NCI-H82 treated with DMSO at 0.1 percent for 48 hours (cell line): ENCODE data around the gene ZAP70.
A peak's percentile ranks its signal among the peaks of the same experiment; 100 is the strongest.

Experiments
- DNase-seq: peaks from one replicate; lab custom pipeline; 2025; ENCODE audit not compliant: unreplicated experiment; lab: John Stamatoyannopoulos, UW

ZAP70 gene

GRCh38 chr2:97715951-97716694, 2.7 kb downstream of the ZAP70 start:
- DNase-seq = no peak

GRCh38 chr2:97716695-97717612, 3.6 kb downstream of the ZAP70 start:
- DNase-seq = no peak

- DNase-seq = no peak
These were observed 4.2 kb downstream of the ZAP70 start for GRCh38 chr2:97717613-97717995.

GRCh38 chr2:97718051-97718882, 4.9 kb downstream of the ZAP70 start:
- DNase-seq = no peak

- DNase-seq = no peak
These were observed 5.6 kb downstream of the ZAP70 start for GRCh38 chr2:97718942-97719341.

GRCh38 chr2:97719362-97720155, 6.2 kb downstream of the ZAP70 start:
- no peak for DNase-seq

- no peak for DNase-seq
These were observed 7.4 kb downstream of the ZAP70 start for GRCh38 chr2:97720746-97721145.

- DNase-seq = no peak
These were observed 8.9 kb downstream of the ZAP70 start for GRCh38 chr2:97722227-97722626.

GRCh38 chr2:97723156-97724072, 10.0 kb downstream of the ZAP70 start:
- peak; percentile 52 for DNase-seq

- DNase-seq = no peak
These were observed 10.7 kb downstream of the ZAP70 start for GRCh38 chr2:97724073-97724410.

GRCh38 chr2:97724501-97724900, 11.1 kb downstream of the ZAP70 start:
- no peak for DNase-seq

GRCh38 chr2:97724946-97725688, 11.7 kb downstream of the ZAP70 start:
- no peak for DNase-seq

GRCh38 chr2:97726261-97727064, 13.1 kb downstream of the ZAP70 start:
- DNase-seq = no peak

GRCh38 chr2:97727296-97727695, 13.9 kb downstream of the ZAP70 start:
- DNase-seq = no peak

GRCh38 chr2:97728091-97728731, 14.8 kb downstream of the ZAP70 start:
- peak; percentile 16 for DNase-seq

- DNase-seq = no peak
These were observed 16.9 kb downstream of the ZAP70 start for GRCh38 chr2:97730245-97730644.

GRCh38 chr2:97731274-97732020, 18.1 kb downstream of the ZAP70 start:
- DNase-seq = no peak
